Measurements from ENCODE around the gene SHMT2. TPM values are rescaled to one million over a fixed set of nuclear protein-coding genes. Genes with fewer than 3 reads are reported as not detected.

SHMT2 gene
- 153 and 155 TPM in 2 replicates for total RNA-seq

DNA sequence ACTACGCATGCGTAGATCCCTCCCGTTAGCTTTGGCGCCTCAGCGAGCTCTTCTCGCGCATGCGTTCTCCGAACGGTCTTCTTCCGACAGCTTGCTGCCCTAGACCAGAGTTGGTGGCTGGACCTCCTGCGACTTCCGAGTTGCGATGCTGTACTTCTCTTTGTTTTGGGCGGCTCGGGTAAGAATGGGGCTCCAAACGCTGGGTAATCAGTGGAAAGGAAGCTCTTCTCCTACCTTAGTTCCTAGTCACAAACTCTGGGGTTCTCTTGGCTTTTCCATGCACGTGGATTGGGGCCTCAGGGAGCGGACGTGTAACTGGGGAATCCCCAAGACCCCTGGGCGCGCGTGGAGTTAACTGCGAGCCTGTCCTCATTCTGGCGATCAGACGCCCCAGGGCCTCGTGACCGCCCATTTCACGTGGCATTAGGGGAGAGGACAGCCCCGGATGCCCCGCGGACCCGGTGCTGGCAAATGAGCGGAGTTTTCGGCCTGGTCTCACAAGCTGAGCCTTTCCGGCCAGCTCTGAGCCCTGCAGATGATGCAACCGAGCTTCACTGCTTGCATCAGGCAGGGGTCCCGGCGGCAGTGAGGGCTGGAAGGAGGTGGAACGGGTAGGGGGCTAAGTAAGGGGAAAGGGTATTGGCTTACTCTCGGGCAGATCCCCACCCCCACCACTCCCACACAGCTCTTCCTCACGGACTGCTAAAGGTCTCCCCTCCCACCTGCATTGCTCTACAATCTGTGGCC, at the start of gene SHMT2:
TSS of gene SHMT2 (plus strand) at position 78 of the 747 bp plus-strand sequence. CDS start at position 146, 68 bp downstream.
- DNase-seq (ENCODE audit: low read depth in 2 of 2): peak; percentile 91 to 95

- no peak for DNase-seq (ENCODE audit: low read depth in 2 of 2)
Observed at GRCh38 chr12:57180321-57180989, 49.1 kb upstream of the SHMT2 start.

- no peak for DNase-seq (ENCODE audit: low read depth in 2 of 2)
Observed at GRCh38 chr12:57181072-57181471, 48.4 kb upstream of the SHMT2 start.

DNA sequence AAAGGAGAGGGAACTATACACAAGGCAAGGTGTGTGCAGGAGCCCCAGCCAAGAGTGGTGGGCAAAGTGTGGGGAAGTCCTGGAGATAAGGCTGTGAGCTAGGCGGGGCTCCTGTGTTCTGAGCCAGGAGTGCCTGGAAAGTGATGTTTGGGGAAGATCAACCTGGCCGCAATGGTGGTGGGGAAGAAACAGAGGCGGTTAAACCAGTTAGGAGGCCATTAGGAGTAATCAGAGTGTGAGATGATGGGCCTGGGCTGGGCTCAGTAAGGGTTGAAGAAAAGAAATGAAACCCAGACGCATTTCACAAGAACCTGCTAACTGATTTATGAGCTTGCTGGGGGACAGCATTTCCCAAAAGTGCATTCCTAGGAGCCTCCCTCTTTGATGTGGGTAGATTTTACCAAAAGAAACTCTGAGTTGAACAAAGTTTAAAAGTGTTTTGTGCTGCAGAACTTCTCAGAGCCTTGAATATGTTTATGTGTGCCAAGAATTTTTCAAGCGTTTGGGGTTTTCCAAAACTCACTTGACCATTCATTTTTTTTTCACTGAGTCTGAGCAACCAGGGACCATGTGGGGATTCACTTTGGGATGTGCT, 47.9 kb upstream of the SHMT2 start:
- no peak for DNase-seq (ENCODE audit: low read depth in 2 of 2)

DNA sequence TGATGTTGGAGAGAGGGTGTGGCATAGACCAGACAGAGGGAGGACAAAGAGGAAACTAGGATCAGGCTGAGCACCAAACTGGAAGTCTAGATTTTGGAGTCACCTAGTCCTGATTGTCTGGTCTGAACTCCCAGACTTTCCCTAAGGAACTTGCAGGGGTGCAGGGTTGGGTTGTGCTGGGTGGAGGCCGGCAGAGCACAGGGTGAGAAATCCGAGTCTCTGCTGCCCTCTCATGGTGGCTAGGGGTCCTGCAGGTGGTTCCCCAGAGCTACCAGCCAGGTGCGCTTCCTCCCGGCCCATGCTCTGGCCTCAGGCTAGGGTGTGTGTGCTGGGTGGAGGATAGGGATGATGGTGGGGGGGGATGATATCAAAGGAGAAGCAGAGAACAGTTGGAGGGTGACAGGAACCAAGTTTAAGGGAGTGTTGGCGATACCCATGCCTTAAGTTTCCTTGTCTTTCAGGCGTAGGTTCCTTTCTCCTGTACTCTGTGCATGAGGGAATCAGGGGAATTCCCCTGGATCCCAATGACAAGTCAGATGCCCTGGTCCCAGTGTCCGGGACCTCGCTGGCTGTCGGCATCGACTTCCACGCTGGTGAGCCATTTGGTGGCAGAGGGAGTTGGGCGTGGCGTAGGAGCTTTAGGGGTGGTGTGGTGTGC, 46.5 kb upstream of the SHMT2 start:
- DNase-seq (ENCODE audit: low read depth in 2 of 2): peak; percentile 16 to 55

GRCh38 chr12:57183939-57184725, 45.4 kb upstream of the SHMT2 start:
- DNase-seq (ENCODE audit: low read depth in 2 of 2): no peak

- DNase-seq (ENCODE audit: low read depth in 2 of 2): no peak
Observed at GRCh38 chr12:57185403-57185802, 44.1 kb upstream of the SHMT2 start.

GRCh38 chr12:57185906-57186508, 43.5 kb upstream of the SHMT2 start:
- no peak for DNase-seq (ENCODE audit: low read depth in 2 of 2)

GRCh38 chr12:57187222-57188089, 42.1 kb upstream of the SHMT2 start:
- no peak for DNase-seq (ENCODE audit: low read depth in 2 of 2)

DNA sequence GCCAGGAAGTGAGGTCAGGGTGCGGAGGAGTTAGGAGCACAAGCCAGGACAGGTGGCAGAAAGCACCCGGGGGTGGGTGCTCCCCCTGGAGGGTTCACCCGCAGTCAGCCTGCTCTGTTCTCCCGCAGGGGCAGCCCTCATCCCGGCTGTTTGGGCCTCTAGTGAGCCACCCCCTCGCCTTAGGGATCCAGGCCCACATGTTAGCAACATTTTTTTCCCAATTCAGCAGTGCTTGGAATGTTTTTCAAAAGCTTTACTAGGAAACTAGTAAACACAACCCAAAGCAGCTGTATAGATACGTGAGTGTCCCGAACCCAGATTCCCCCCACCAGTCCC, 41.5 kb upstream of the SHMT2 start:
- no peak for DNase-seq (ENCODE audit: low read depth in 2 of 2)

GRCh38 chr12:57190037-57190436, 39.5 kb upstream of the SHMT2 start:
- peak in 1 of 2 donors; percentile 37 for DNase-seq (ENCODE audit: low read depth in 2 of 2)

DNA sequence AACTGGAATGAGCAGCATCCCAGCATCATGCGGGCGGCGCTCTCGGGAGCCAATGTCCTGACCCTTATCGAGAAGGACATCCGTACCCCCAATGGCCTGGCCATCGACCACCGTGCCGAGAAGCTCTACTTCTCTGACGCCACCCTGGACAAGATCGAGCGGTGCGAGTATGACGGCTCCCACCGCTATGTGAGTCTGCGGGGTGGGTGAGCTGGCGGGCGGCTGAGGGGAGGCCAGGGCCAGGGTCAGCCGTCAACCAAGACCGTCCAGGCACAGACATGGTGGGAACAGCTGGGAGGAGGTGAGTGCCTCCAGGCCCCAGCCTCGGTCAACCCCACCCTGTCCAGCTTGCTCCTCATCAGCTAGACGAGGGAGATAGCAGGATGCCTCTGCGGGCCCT, 38.7 kb upstream of the SHMT2 start:
- no peak for DNase-seq (ENCODE audit: low read depth in 2 of 2)

- DNase-seq (ENCODE audit: low read depth in 2 of 2): no peak
Observed at GRCh38 chr12:57191410-57191809, 38.1 kb upstream of the SHMT2 start.

- DNase-seq (ENCODE audit: low read depth in 2 of 2): no peak
Observed at GRCh38 chr12:57192920-57193319, 36.6 kb upstream of the SHMT2 start.

DNA sequence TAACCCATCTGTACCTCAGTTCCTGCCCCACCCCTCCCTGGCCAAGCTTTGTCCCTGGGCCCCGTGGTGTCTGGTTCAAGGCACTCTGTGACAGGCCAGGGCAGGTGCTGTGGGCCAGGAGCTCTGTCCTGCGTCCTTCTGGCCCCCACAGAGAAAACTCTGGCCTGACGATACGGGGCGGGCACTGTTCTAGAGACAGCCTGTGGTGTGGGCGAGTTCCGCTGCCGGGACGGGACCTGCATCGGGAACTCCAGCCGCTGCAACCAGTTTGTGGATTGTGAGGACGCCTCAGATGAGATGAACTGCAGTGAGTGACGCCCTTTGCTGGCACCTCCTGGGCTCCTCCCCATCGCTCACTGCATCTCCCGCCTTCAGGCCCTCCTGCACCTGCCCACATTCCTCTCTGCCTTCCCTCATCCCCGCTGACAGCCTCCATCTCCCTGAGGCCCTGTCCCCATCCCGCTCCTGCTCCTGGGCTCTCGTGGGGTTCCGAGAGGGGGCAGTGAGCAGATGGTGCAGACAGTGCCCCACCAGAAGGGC, 35.7 kb upstream of the SHMT2 start:
- DNase-seq (ENCODE audit: low read depth in 2 of 2): no peak

DNA sequence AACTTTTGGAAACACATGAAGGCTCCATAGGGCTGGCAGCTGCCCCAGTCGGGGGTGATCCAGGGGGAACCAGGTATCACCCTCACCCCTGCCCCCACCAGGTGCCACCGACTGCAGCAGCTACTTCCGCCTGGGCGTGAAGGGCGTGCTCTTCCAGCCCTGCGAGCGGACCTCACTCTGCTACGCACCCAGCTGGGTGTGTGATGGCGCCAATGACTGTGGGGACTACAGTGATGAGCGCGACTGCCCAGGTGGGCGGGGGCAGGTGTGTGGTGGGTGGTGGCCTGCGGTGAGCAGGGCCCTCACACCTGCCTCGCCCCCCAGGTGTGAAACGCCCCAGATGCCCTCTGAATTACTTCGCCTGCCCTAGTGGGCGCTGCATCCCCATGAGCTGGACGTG, 35.3 kb upstream of the SHMT2 start:
- DNase-seq (ENCODE audit: low read depth in 2 of 2): no peak

GRCh38 chr12:57195186-57195585, 34.3 kb upstream of the SHMT2 start:
- no peak for DNase-seq (ENCODE audit: low read depth in 2 of 2)

- no peak for DNase-seq (ENCODE audit: low read depth in 2 of 2)
Observed at GRCh38 chr12:57195611-57196371, 33.7 kb upstream of the SHMT2 start.

DNA sequence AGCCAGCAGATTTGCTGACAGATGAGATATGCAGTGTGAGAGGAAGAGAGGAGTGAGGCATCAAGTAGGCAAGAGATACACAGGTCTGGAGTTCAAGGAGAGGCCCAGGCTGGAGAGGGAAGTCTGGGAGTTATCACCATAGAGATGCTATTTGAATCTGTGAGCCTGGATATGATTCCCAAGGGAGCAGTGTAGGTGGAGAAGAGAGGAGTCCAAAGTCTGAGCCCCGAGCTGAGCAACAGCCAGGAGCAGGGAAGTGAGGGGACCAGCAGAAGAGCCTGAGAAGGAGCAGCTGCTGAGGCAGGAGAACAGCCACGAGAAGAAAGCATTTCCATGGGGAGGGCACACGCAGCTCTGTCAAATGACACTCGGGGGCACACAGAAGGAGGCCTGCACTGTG, 33.1 kb upstream of the SHMT2 start:
- no peak for DNase-seq (ENCODE audit: low read depth in 2 of 2)
